HCT116 (cell line): ENCODE data around the gene IFI27L2. TPM values are rescaled to one million over a fixed set of nuclear protein-coding genes. Genes with fewer than 3 reads are reported as not detected.

ENCODE experiments used
- ATAC-seq: fragments of 200-7000 bp; cut with Tn5 transposase; 2 replicates; pipeline ENCODE4 v1.9.1; 2020; ENCODE audit warnings: mild to moderate bottlenecking, moderate library complexity
- BruUV-seq: library from RNA; stranded (reverse); fragments of 400-500 nt; replicated peaks from 2 replicates; lab custom pipeline; 2021; lab: Mats Ljungman, UMichigan
- CTCF ChIA-PET: fragments of 300-600 bp; sonication (Branson Sonifier 250); formaldehyde crosslinking; loops from one replicate; lab custom pipeline; 2021; ENCODE audit warnings: antibody characterized with exemption; lab: Charles Lee
- POLR2A ChIA-PET: fragments of 300-600, 350-600 bp; sonication (Branson Sonifier 250); formaldehyde crosslinking; loops from one replicate; lab custom pipeline; 2021; ENCODE audit warnings: antibody characterized with exemption; lab: Charles Lee
- RAD21 ChIA-PET, 2 experiments: fragments of 300-600 bp; sonication (Branson Sonifier 250); formaldehyde crosslinking; loops; one replicate each; lab custom pipeline; 2023; ENCODE audit warnings: low total read pairs in 2 of 2; ENCODE audit not compliant: uncharacterized antibody in 2 of 2, unreplicated experiment in 2 of 2, low non-redundant PET in 1 of 2; lab: Charles Lee
- DNase-seq: peaks from one replicate; pipeline ENCODE4 v3.0.0-alpha.2; 2010; ENCODE audit warnings: low read depth, low spot score
- H2AFZ ChIP-seq: fragments of 200-600 bp; shearing (Covaris generic), sonication (generic); 2 replicates; pipeline ENCODE4 v1.6.1; 2017; ENCODE audit warnings: low read depth, mixed run types, mixed read lengths, antibody characterized with exemption, low read length; ENCODE audit not compliant: poor library complexity, severe bottlenecking
- H3K27ac ChIP-seq: 2 replicates; pipeline ENCODE4 v1.5.1; 2012; ENCODE audit warnings: low read depth, low read length
- H3K27me3 ChIP-seq: fragments of 200-600 bp; sonication (generic); 2 replicates; pipeline ENCODE4 v1.6.1; 2016; ENCODE audit warnings: mixed run types, low read length, mixed read lengths; ENCODE audit not compliant: insufficient read depth
- H3K36me3 ChIP-seq, 2 experiments: fragments of 200-500 bp in 1 of 2; fragments of 200-600 bp in 1 of 2; sonication (Bioruptor generic) in 1 of 2; sonication (generic) in 1 of 2; 2 replicates each; pipeline versions ENCODE4 v1.5.1 to v1.6.1; 2014 to 2016; ENCODE audit warnings: low read length in 2 of 2, inconsistent platforms in 1 of 2, mixed read lengths in 1 of 2, mixed run types in 1 of 2; ENCODE audit not compliant: insufficient read depth in 2 of 2, control insufficient read depth in 1 of 2
- H3K4me1 ChIP-seq, 2 experiments: fragments of 200-600 bp in 1 of 2; sonication (generic) in 1 of 2; 2 replicates each; pipeline versions ENCODE4 v1.5.1 to v1.6.1; 2012 to 2017; ENCODE audit warnings: low read length in 2 of 2, inconsistent platforms in 1 of 2, mild to moderate bottlenecking in 1 of 2, mixed read lengths in 1 of 2, mixed run types in 1 of 2, moderate library complexity in 1 of 2; ENCODE audit not compliant: insufficient read depth in 2 of 2, control insufficient read depth in 1 of 2
- H3K4me2 ChIP-seq: fragments of 200-600 bp; sonication (generic); 2 replicates; pipeline ENCODE4 v1.6.1; 2017; ENCODE audit warnings: mixed run types, low read length, mixed read lengths
- H3K4me3 ChIP-seq, 2 experiments: fragments of 200-600 bp in 1 of 2; sonication (generic) in 1 of 2; replicated peaks in 1 of 2; 2 replicates each; pipeline ENCODE4 v1.5.1; 2011 to 2016; ENCODE audit warnings: low read length in 2 of 2, control low read depth in 1 of 2, low read depth in 1 of 2, mild to moderate bottlenecking in 1 of 2, mixed read lengths in 1 of 2, mixed run types in 1 of 2
- H3K79me2 ChIP-seq: fragments of 200-600 bp; sonication (generic); 2 replicates; pipeline ENCODE4 v1.6.1; 2017; ENCODE audit warnings: mild to moderate bottlenecking, mixed run types, low read length, moderate library complexity, mixed read lengths; ENCODE audit not compliant: insufficient read depth
- H3K9ac ChIP-seq: fragments of 200-600 bp; sonication (generic); 2 replicates; pipeline ENCODE4 v1.6.1; 2016; ENCODE audit warnings: low read length, mixed read lengths
- H3K9me2 ChIP-seq: fragments of 200-600 bp; sonication (generic), shearing (Covaris generic); 2 replicates; pipeline ENCODE4 v1.6.1; 2017; ENCODE audit warnings: mixed run types, mild to moderate bottlenecking, moderate library complexity; ENCODE audit not compliant: insufficient read depth
- H3K9me3 ChIP-seq, 2 experiments: fragments of 200-500 bp in 1 of 2; fragments of 200-600 bp in 1 of 2; sonication (Bioruptor generic) in 1 of 2; sonication (generic) in 1 of 2; 2 replicates each; pipeline ENCODE4 v1.6.1; 2014 to 2017; ENCODE audit warnings: low read length in 2 of 2, mixed read lengths in 2 of 2, inconsistent platforms in 1 of 2, low read depth in 1 of 2, mild to moderate bottlenecking in 1 of 2, mixed run types in 1 of 2, moderate library complexity in 1 of 2; ENCODE audit not compliant: control insufficient read depth in 1 of 2, insufficient read depth in 1 of 2
- H4K20me1 ChIP-seq: fragments of 200-600 bp; sonication (generic), shearing (Covaris generic); 2 replicates; pipeline ENCODE4 v1.6.1; 2017; ENCODE audit warnings: mixed run types, mild to moderate bottlenecking, moderate library complexity; ENCODE audit not compliant: insufficient read depth
- ATF3 ChIP-seq: IDR thresholded peaks from 2 replicates; pipeline ENCODE4 v1.6.1; 2012
- POLR2A ChIP-seq: IDR thresholded peaks from 2 replicates; pipeline ENCODE4 v1.7.0; 2011; ENCODE audit warnings: borderline replicate concordance; ENCODE audit not compliant: insufficient read depth, insufficient read length; ENCODE audit errors: extremely low read depth
- REST ChIP-seq: IDR thresholded peaks from 2 replicates; pipeline ENCODE4 v1.6.1; 2012; ENCODE audit warnings: low read depth
- intact Hi-C: fragments of 100-400 bp; cut with micrococcal nuclease; formaldehyde crosslinking; loops from 2 replicates; pipeline ENCODE4 v1.10.0; 2022
- total RNA-seq: library from RNA; stranded (reverse); gene quantifications from one replicate; pipeline ENCODE4 v1.2.1, GENCODE V29; 2021; ENCODE audit not compliant: unreplicated experiment

Gene IFI27L2
- total RNA-seq, 1 experiment from 2014 or later, result 42.9 TPM

- TF ChIP-seq REST (no peak), ATF3 (no peak)
Observed at GRCh38 chr14:94100847-94101246, 28.6 kb downstream of the IFI27L2 start (continued).

- Histone ChIP-seq H3K27me3 (no peaks in the 10 kb centered on the region), H3K79me2 (no peaks in the 10 kb centered on the region), H3K4me3 (no peak overlapping the region), H3K4me1 (no peaks in the 10 kb centered on the region; a peak in 1 of 4 replicates), H3K4me2 (no peak overlapping the region), H3K9me3 (no peaks in the 10 kb centered on the region), H3K9ac (no peak overlapping the region), H3K27ac (no peak overlapping the region), H3K9me2 (no peaks in the 10 kb centered on the region), H2AFZ (no peak overlapping the region), H4K20me1 (no peaks in the 10 kb centered on the region), H3K36me3 (no peaks in the 10 kb centered on the region)
- no peak for ATAC-seq
- CTCF ChIA-PET, result interaction anchor here (1.2 kb wide), 1 partner anchor 33 kb away, joined by 3 read pairs; no protein-coding TSS in a partner anchor
- no peak for TF ChIP-seq POLR2A
- no peak for DNase-seq
- no TSS peak for BruUV-seq
- intact Hi-C loops, result no loop called here
- RAD21 ChIA-PET, result no interaction called here
- POLR2A ChIA-PET, result no interaction called here
Observed at GRCh38 chr14:94099006-94099405, 30.4 kb downstream of the IFI27L2 start.
